Activated T-cell treated with anti-CD3 and anti-CD28 coated beads for 48 hours (primary cell): ENCODE results near the gene STXBP6.
"Not testable (repeated sequence)": the region's sequence is repeated elsewhere in the genome, so short reads cannot be mapped to it uniquely, and the experiment has no call there.

Experiments used
- DNase-seq: peaks from one replicate; pipeline ENCODE4 v3.0.0-alpha.2; 2020; ENCODE audit warnings: low read depth

STXBP6 gene

DNA sequence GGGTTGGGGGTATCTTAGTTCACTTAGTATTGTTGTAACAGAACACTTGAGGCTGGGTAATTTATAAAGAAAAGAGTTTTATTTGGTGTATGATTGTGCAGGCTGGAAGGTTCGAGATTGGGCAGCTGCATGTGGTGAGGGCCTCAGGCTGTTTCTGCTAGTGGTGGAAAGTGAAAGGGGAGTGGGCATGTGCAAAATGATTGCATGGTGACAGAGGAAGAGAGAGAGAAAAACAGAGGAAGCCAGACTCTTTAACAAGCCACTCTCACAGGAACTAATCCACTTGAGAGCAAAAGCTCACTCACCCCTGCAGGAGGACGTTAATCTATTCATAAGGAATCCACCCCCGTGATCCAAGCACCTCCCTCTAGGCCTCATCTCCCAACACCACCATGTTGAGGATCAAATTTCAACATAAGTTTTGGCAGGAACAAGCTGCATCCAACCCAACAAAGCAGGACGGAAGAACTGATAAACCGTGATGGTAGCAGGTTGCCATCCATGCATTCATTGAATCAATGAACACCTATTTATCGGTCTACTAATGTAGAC is 251.0 kb downstream of the STXBP6 start:
- no peak for DNase-seq

GRCh38 chr14:24795406-24795805 is 254.5 kb downstream of the STXBP6 start:
- no peak for DNase-seq

DNA sequence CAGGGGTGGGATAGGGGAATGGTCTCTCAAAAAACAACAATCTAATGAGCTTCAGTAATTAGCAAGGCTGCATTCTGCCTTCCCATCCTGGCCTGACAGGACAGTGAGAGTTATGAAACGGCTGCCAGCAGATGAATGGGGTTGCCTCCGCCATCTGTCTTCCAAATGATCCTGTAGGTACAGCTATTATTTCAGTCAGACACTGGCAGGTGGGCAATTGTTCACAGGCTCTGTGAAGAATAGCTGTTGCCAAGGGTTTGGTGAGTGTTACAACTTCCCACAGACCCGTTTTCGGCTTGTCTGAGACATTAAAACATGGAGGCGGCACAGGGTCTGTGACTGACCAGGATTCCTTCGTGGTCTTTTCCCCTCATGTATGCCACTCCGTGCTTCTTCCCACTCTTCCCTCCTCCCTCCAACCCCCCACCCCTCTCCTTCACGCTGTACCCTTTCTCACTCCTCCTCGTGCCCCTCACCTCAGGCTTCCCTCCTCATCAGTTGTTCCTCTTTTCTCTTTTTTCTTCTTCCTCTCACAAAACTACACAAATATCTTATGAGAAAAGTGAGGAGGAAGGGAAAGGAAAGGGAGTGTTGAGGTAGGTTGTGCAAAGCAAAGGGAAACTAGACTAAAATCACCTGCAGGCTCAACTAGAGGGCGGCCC is 255.2 kb downstream of the STXBP6 start:
- DNase-seq: no peak

- no peak for DNase-seq
These were observed 259.8 kb downstream of the STXBP6 start for GRCh38 chr14:24790196-24790595.

GRCh38 chr14:24789378-24789884 is 260.5 kb downstream of the STXBP6 start:
- no peak for DNase-seq

DNA sequence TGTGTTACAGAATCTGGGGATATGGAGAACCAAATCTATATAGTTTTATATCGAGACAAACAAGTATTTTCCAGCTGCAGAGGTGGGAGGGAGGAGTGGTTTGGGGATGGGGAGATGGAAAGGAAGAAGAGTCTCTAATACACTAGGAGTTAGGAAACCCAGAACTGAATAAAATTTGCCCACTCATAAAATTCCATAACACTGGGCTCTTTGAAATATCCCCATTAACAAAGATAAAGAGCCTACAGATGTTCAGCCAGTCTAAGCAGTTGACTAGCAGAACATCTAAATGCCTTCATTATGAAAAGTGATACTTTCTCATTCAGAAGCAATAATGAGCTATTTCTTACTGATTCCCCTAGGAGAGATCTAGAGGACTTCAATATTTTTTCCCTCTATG is 264.2 kb downstream of the STXBP6 start:
- DNase-seq: no peak

- no peak for DNase-seq
These were observed 265.0 kb downstream of the STXBP6 start for GRCh38 chr14:24784981-24785380.

GRCh38 chr14:24783791-24784190 is 266.2 kb downstream of the STXBP6 start:
- no peak for DNase-seq

- DNase-seq: no peak
These were observed 269.7 kb downstream of the STXBP6 start for GRCh38 chr14:24780281-24780680.

- no peak for DNase-seq
These were observed 272.3 kb downstream of the STXBP6 start for GRCh38 chr14:24777678-24778077.

GRCh38 chr14:24775950-24776349 is 274.0 kb downstream of the STXBP6 start:
- no peak for DNase-seq

- DNase-seq: no peak
These were observed 275.6 kb downstream of the STXBP6 start for GRCh38 chr14:24774187-24774915.

GRCh38 chr14:24773564-24773963 is 276.4 kb downstream of the STXBP6 start:
- not testable (repeated sequence) for DNase-seq

DNA sequence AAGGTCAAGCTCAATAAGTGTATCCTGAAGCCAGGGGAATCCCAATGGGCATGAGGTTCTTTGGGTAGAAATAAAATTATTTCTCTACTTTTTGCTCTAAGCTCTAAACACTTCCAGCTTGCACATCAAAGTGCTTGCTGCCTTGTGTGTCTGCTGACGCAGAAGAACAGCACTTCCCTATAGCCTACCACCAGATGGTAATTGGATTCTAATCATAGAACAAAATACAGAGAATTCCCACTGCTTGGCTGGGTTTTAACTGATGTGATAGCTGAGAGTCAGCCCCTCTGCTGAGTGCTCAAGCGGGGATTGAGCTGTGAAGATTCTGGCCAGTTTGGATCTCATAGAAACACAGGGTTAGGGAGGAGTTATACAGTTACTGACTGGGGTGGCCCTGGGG is 283.5 kb downstream of the STXBP6 start:
- DNase-seq: no peak

DNA sequence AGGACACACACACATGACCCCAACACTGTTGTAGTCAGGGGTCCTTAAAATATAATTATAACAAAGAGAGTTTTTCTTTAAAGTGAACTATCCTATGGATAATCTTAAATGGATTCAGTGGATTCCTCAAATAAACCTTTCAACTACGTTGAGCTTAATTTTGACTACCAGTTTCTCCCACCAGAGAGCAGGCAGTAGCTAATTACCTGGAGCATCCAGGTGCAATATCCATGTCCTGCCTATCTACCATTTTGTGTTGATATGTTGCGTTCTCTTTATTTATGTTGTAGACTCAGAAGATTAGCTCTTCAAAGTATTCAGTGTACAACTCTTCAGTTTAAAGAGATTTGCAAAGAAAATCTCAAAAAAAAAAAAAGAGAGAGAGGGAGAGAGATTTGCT is 288.8 kb downstream of the STXBP6 start:
- no peak for DNase-seq
